GM21717 (cell line): Measurements from ENCODE around the gene S100A14.
A peak's percentile ranks its signal among the peaks of the same experiment; 100 is the strongest.
"Not testable (repeated sequence)": the region's sequence is repeated elsewhere in the genome, so short reads cannot be mapped to it uniquely, and the experiment has no call there.

ENCODE experiments used
- ATAC-seq: cut with Tn5 transposase; IDR thresholded peaks from one replicate; pipeline ENCODE4 v1.9.1; 2021; ENCODE audit warnings: mild to moderate bottlenecking, moderate library complexity; ENCODE audit not compliant: unreplicated experiment

S100A14 gene

GRCh38 chr1:153588482-153588881, 27.6 kb downstream of the S100A14 start:
- no peak for ATAC-seq

- not testable (repeated sequence) for ATAC-seq
These were observed 28.1 kb downstream of the S100A14 start for GRCh38 chr1:153588033-153588432.

- no peak for ATAC-seq
These were observed 28.8 kb downstream of the S100A14 start for GRCh38 chr1:153587314-153587713.

GRCh38 chr1:153586347-153586746, 29.8 kb downstream of the S100A14 start:
- no peak for ATAC-seq

- no peak for ATAC-seq
These were observed 31.1 kb downstream of the S100A14 start for GRCh38 chr1:153585006-153585405.

- no peak for ATAC-seq
These were observed 32.1 kb downstream of the S100A14 start for GRCh38 chr1:153583976-153584375.

GRCh38 chr1:153583514-153583913, 32.6 kb downstream of the S100A14 start:
- not testable (repeated sequence) for ATAC-seq

- not testable (repeated sequence) for ATAC-seq
These were observed 33.3 kb downstream of the S100A14 start for GRCh38 chr1:153582836-153583235.

GRCh38 chr1:153578936-153579335, 37.2 kb downstream of the S100A14 start:
- no peak for ATAC-seq

GRCh38 chr1:153578490-153578889, 37.6 kb downstream of the S100A14 start:
- ATAC-seq: no peak

GRCh38 chr1:153577624-153578051, 38.5 kb downstream of the S100A14 start:
- ATAC-seq: no peak

GRCh38 chr1:153577138-153577537, 39.0 kb downstream of the S100A14 start:
- no peak for ATAC-seq

- ATAC-seq: not testable (repeated sequence)
These were observed 40.6 kb downstream of the S100A14 start for GRCh38 chr1:153575497-153575896.

GRCh38 chr1:153575081-153575491, 41.0 kb downstream of the S100A14 start:
- ATAC-seq: not testable (repeated sequence)

- ATAC-seq: no peak
These were observed 42.8 kb downstream of the S100A14 start for GRCh38 chr1:153573351-153573750.

- peak; percentile 65 for ATAC-seq
These were observed 43.5 kb downstream of the S100A14 start for GRCh38 chr1:153572569-153573015.

GRCh38 chr1:153571706-153572105, 44.4 kb downstream of the S100A14 start:
- no peak for ATAC-seq

GRCh38 chr1:153570874-153571273, 45.3 kb downstream of the S100A14 start:
- no peak for ATAC-seq

- no peak for ATAC-seq
These were observed 46.7 kb downstream of the S100A14 start for GRCh38 chr1:153569465-153569864.

GRCh38 chr1:153568367-153569099, 47.6 kb downstream of the S100A14 start:
- ATAC-seq: no peak

GRCh38 chr1:153567621-153568366, 48.3 kb downstream of the S100A14 start:
- no peak for ATAC-seq
